Lung (tissue), 12 donors: ENCODE data around the gene ARHGEF19. TPM values are rescaled to one million over a fixed set of nuclear protein-coding genes. Genes with fewer than 3 reads are reported as not detected.

Experiments used
- ATAC-seq: fragments of 200-7000 bp; cut with Tn5 transposase; one replicate; pipeline ENCODE4 v1.9.1; 2020; ENCODE audit warnings: moderate number of reproducible peaks; ENCODE audit not compliant: insufficient read depth, low FRiP score
- DNase-seq, 3 donors: peaks; one replicate each; pipeline ENCODE4 v3.0.0-alpha.2; 2013 to 2017
- H3K27ac ChIP-seq, 2 donors: one replicate each; pipeline ENCODE4 v1.5.1; 2013; ENCODE audit warnings: mild to moderate bottlenecking in 2 of 2, moderate library complexity in 2 of 2, control low read depth in 1 of 2, inconsistent platforms in 1 of 2, low read depth in 1 of 2, low read length in 1 of 2
- H3K27me3 ChIP-seq, 3 donors: one replicate each; pipeline ENCODE4 v1.5.1; 2013; ENCODE audit warnings: low read length in 2 of 3; ENCODE audit not compliant: control insufficient read depth in 3 of 3, insufficient read depth in 3 of 3
- H3K36me3 ChIP-seq, 4 donors: one replicate each; pipeline ENCODE4 v1.5.1; 2013; ENCODE audit warnings: low read length in 4 of 4, mild to moderate bottlenecking in 1 of 4, moderate library complexity in 1 of 4; ENCODE audit not compliant: control insufficient read depth in 4 of 4, insufficient read depth in 4 of 4
- H3K4me1 ChIP-seq, 5 donors: one replicate each; pipeline ENCODE4 v1.5.1; 2013; ENCODE audit warnings: low read length in 5 of 5, mild to moderate bottlenecking in 2 of 5, moderate library complexity in 1 of 5; ENCODE audit not compliant: control insufficient read depth in 5 of 5, insufficient read depth in 5 of 5
- H3K4me3 ChIP-seq: one replicate; pipeline ENCODE4 v1.5.1; 2013; ENCODE audit warnings: mild to moderate bottlenecking, control low read depth, moderate library complexity
- H3K9ac ChIP-seq, 2 donors: one replicate each; pipeline ENCODE4 v1.5.1; 2013; ENCODE audit warnings: low read length in 2 of 2, control low read depth in 1 of 2; ENCODE audit not compliant: insufficient read depth in 1 of 2
- H3K9me3 ChIP-seq, 4 donors: one replicate each; pipeline ENCODE4 v1.5.1; 2013; ENCODE audit warnings: low read length in 3 of 4, mild to moderate bottlenecking in 1 of 4, moderate library complexity in 1 of 4; ENCODE audit not compliant: control insufficient read depth in 4 of 4, insufficient read depth in 3 of 4
- WGBS, 2 donors: extraction: QIAGEN DNeasy Blood & Tissue Kit; methylation state at CpG; one replicate each; pipeline ENCODE4 v1.1.7; 2013; 5-methylcytosine and 5-hydroxymethylcytosine counted together
- polyA plus RNA-seq, 2 donors: library from polyadenylated mRNA; stranded (reverse); fragments of 200-250 nt; gene quantifications; one replicate each; pipeline ENCODE4 v1.2.1, GENCODE V29; 2013
- total RNA-seq, 2 donors: library from RNA; depleted of rRNA in 1 of 2; stranded (reverse); fragments of >200 nt in 1 of 2; gene quantifications; one replicate each; pipeline ENCODE4 v1.2.1, GENCODE V29; 2014 to 2021
- TF ChIP-seq, protein P1 (sequence below): IDR thresholded peaks from 2 replicates; pipeline ENCODE4 v1.5.1; 2012; ENCODE audit warnings: mild to moderate bottlenecking; ENCODE audit errors: control extremely low read depth, extremely low read depth
- donor health status: control.
- donor health status: control.
- donor health status: Bipolar disorder and iron deficiency.
- donor health status: healthy.
- donor health status: DM: yes; HTN: yes; CAD: no.

ARHGEF19 gene
- total and polyA plus RNA-seq, 4 donors = 9.5 to 17.3 (median 14.8) TPM

GRCh38 chr1:16161717-16162116 is 50.7 kb downstream of the ARHGEF19 start:
- 91 to 92% methylated on average over 5 of the region's 5 CpGs for WGBS, 2 donors
- Histone ChIP-seq H3K36me3 (no peaks in the 10 kb centered on the region), H3K9me3 (no peaks in the 10 kb centered on the region), H3K27ac (no peak overlapping the region), H3K9ac (no peak overlapping the region), H3K4me1 (peaks cover 0 to 15% (median under 1%) of the 10 kb centered on the region in 5 donors), H3K27me3 (no peaks in the 10 kb centered on the region), H3K4me3 (no peak overlapping the region)
- no peak for ATAC-seq
- TF ChIP-seq, protein P1, sequence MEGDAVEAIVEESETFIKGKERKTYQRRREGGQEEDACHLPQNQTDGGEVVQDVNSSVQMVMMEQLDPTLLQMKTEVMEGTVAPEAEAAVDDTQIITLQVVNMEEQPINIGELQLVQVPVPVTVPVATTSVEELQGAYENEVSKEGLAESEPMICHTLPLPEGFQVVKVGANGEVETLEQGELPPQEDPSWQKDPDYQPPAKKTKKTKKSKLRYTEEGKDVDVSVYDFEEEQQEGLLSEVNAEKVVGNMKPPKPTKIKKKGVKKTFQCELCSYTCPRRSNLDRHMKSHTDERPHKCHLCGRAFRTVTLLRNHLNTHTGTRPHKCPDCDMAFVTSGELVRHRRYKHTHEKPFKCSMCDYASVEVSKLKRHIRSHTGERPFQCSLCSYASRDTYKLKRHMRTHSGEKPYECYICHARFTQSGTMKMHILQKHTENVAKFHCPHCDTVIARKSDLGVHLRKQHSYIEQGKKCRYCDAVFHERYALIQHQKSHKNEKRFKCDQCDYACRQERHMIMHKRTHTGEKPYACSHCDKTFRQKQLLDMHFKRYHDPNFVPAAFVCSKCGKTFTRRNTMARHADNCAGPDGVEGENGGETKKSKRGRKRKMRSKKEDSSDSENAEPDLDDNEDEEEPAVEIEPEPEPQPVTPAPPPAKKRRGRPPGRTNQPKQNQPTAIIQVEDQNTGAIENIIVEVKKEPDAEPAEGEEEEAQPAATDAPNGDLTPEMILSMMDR = no peak
- no peak for DNase-seq

- ATAC-seq (no peak), DNase-seq (no peak)
- no peak overlapping the region for H3K27ac ChIP-seq
- H3K9ac ChIP-seq = no peak overlapping the region
- no peak overlapping the region for H3K4me3 ChIP-seq
- H3K36me3 ChIP-seq = no peaks in the 10 kb centered on the region
- H3K27me3 ChIP-seq = peaks cover 0 to 5% (median 0%) of the 10 kb centered on the region in 3 donors
- 82 to 86% methylated on average over 16 of the region's 16 CpGs for WGBS, 2 donors
- peaks cover 0 to 20% (median 3%) of the 10 kb centered on the region in 5 donors for H3K4me1 ChIP-seq
- no peaks in the 10 kb centered on the region for H3K9me3 ChIP-seq
- TF ChIP-seq, protein P1 = no peak
Measured at GRCh38 chr1:16158993-16159831, 53.2 kb downstream of the ARHGEF19 start.

DNA sequence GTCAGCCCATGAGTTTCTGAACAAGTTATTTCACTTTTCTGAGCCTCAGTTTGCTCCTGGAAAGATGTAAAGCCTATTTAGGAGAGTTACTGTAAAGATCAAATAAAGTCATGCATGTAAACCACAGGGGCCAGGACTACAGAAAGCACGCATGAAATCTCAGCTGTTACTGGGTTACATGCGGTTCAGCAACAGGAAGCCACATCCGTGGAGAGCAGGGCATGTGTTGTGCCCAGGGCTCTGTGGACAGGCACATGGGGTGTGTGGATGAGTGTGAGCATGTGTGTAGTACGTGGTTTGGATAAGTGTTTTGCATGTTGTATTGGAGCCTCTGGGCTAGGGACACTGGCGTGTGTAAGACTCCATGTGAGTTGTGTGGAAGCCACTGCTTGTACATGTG is 54.4 kb downstream of the ARHGEF19 start:
- Histone ChIP-seq H3K36me3 (no peaks in the 10 kb centered on the region), H3K9ac (no peak overlapping the region), H3K9me3 (no peaks in the 10 kb centered on the region), H3K4me3 (no peak overlapping the region), H3K4me1 (peaks cover 0 to 27% (median 9%) of the 10 kb centered on the region in 5 donors), H3K27ac (no peak overlapping the region), H3K27me3 (peaks cover 0 to 11% (median 2%) of the 10 kb centered on the region in 3 donors)
- WGBS, 2 donors = 49 to 62% methylated on average over 5 of the region's 5 CpGs
- DNase-seq (no peak), ATAC-seq (no peak)
- TF ChIP-seq, protein P1 = no peak
